HepG2 (cell line): Measurements from ENCODE around the gene PPP1R9B. TPM values are rescaled to one million over a fixed set of nuclear protein-coding genes. Genes with fewer than 3 reads are reported as not detected.

ENCODE experiments used
- ATAC-seq: fragments of 200-7000 bp; cut with Tn5 transposase; 3 replicates; pipeline ENCODE4 v1.9.1; 2020; ENCODE audit warnings: mild to moderate bottlenecking, moderate library complexity
- BruUV-seq: library from RNA; stranded (reverse); fragments of 400-500 nt; replicated peaks from 2 replicates; lab custom pipeline; 2021; lab: Mats Ljungman, UMichigan
- CTCF ChIA-PET: fragments of 300-600 bp; formaldehyde crosslinking; extraction: SDS; loops from one replicate; lab custom pipeline; 2021; ENCODE audit warnings: low total read pairs, inconsistent platforms, low intra/inter-chr PET ratio; lab: Yijun Ruan, JAX
- POLR2A ChIA-PET: fragments of 350-600 bp; sonication (Branson Sonifier 250); formaldehyde crosslinking; loops from one replicate; lab custom pipeline; 2020; ENCODE audit warnings: antibody characterized with exemption, inconsistent platforms; lab: Yijun Ruan, JAX
- DNase-seq: peaks from one replicate; pipeline ENCODE4 v3.0.0-alpha.2; 2015; ENCODE audit warnings: low spot score
- FAIRE-seq: peaks from 3 replicates; lab custom pipeline; 2011; peaks lifted over from hg19 to GRCh38; lab: Jason Lieb, UNC
- H2AFZ ChIP-seq: one replicate; pipeline ENCODE4 v1.6.1; 2011; ENCODE audit warnings: low read length, inconsistent platforms
- H3K27ac ChIP-seq: fragments of 300-600 bp; 3 replicates; pipeline ENCODE4 v1.8.0; 2011; ENCODE audit warnings: mixed run types, mild to moderate bottlenecking, mixed read lengths, low read length, inconsistent platforms; ENCODE audit not compliant: insufficient read depth; ENCODE audit errors: extremely low read length
- H3K27me3 ChIP-seq, 2 experiments: fragments of 200-600 bp in 1 of 2; 2 replicates in 1 of 2; 3 replicates in 1 of 2; pipeline versions ENCODE4 v1.6.0 to v1.8.0; 2011; ENCODE audit warnings: low read length in 2 of 2, mild to moderate bottlenecking in 2 of 2, moderate library complexity in 2 of 2, inconsistent platforms in 1 of 2; ENCODE audit not compliant: insufficient read depth in 2 of 2, control insufficient read depth in 1 of 2
- H3K36me3 ChIP-seq, 2 experiments: fragments of 200-600 bp in 1 of 2; replicated peaks in 1 of 2; 2 replicates in 1 of 2; 3 replicates in 1 of 2; pipeline versions ENCODE4 v1.5.1 to v1.8.0; 2011; ENCODE audit warnings: low read length in 2 of 2, inconsistent platforms in 1 of 2; ENCODE audit not compliant: insufficient read depth in 2 of 2, control insufficient read depth in 1 of 2
- H3K4me1 ChIP-seq: 2 replicates; pipeline ENCODE4 v1.5.1; 2012; ENCODE audit warnings: low read length, inconsistent platforms; ENCODE audit not compliant: insufficient read depth
- H3K4me2 ChIP-seq: 2 replicates; pipeline ENCODE4 v1.6.0; 2011; ENCODE audit warnings: low read depth, low read length, inconsistent platforms
- H3K4me3 ChIP-seq, 3 experiments: fragments of 200-600 bp in 1 of 3; sonication (generic), shearing (Covaris generic) in 1 of 3; replicated peaks in 1 of 3; 2 replicates each; pipeline ENCODE4 v1.5.1; 2011 to 2016; ENCODE audit warnings: low read length in 3 of 3, inconsistent platforms in 2 of 3, low read depth in 2 of 3, mild to moderate bottlenecking in 2 of 3, control low read depth in 1 of 3, mixed read lengths in 1 of 3; ENCODE audit not compliant: insufficient read depth in 1 of 3
- H3K79me2 ChIP-seq: one replicate; pipeline ENCODE4 v1.6.1; 2011; ENCODE audit warnings: low read length, inconsistent platforms; ENCODE audit not compliant: insufficient read depth
- H3K9ac ChIP-seq: 2 replicates; pipeline ENCODE4 v1.6.0; 2011; ENCODE audit warnings: mild to moderate bottlenecking, low read depth, low read length, inconsistent platforms; ENCODE audit not compliant: insufficient read depth
- H3K9me3 ChIP-seq: 2 replicates; pipeline ENCODE4 v1.5.1; 2012; ENCODE audit warnings: mild to moderate bottlenecking, low read length
- H4K20me1 ChIP-seq: 2 replicates; pipeline ENCODE4 v1.6.0; 2011; ENCODE audit warnings: inconsistent platforms, mild to moderate bottlenecking, low read length, moderate library complexity; ENCODE audit not compliant: insufficient read depth
- IRF9 ChIP-seq: sonication (generic); formaldehyde crosslinking; IDR thresholded peaks from 2 replicates; pipeline ENCODE4 v1.8.0; 2022; ENCODE audit warnings: missing genetic modification reagents, mild to moderate bottlenecking, borderline replicate concordance
- MYC ChIP-seq: sonication (generic); formaldehyde crosslinking; IDR thresholded peaks from 2 replicates; pipeline ENCODE4 v1.9.0; 2021; ENCODE audit warnings: missing genetic modification reagents, borderline replicate concordance
- RELA ChIP-seq: sonication (generic); formaldehyde crosslinking; IDR thresholded peaks from 2 replicates; pipeline ENCODE4 v1.4.0; 2020; ENCODE audit warnings: missing genetic modification reagents
- SIN3B ChIP-seq: fragments of 150-350 bp; IDR thresholded peaks from 2 replicates; pipeline ENCODE4 v1.6.1; 2014; ENCODE audit warnings: low read length
- TBL1XR1 ChIP-seq: fragments of 150-350 bp; IDR thresholded peaks from 2 replicates; pipeline ENCODE4 v1.6.1; 2014; ENCODE audit warnings: borderline replicate concordance, low read length; ENCODE audit not compliant: partially characterized antibody
- TOE1 ChIP-seq: sonication (generic); formaldehyde crosslinking; IDR thresholded peaks from 2 replicates; pipeline ENCODE4 v1.4.0; 2020; ENCODE audit warnings: mild to moderate bottlenecking, missing genetic modification reagents
- TRAFD1 ChIP-seq: sonication (generic); formaldehyde crosslinking; IDR thresholded peaks from 2 replicates; pipeline ENCODE4 v1.5.1; 2020; ENCODE audit warnings: missing genetic modification reagents, mild to moderate bottlenecking, borderline replicate concordance
- ZHX1 ChIP-seq: sonication (generic); formaldehyde crosslinking; IDR thresholded peaks from 2 replicates; pipeline ENCODE4 v1.8.1; 2022; ENCODE audit warnings: low read depth, mild to moderate bottlenecking, missing genetic modification reagents
- ZNF235 ChIP-seq: sonication (generic); formaldehyde crosslinking; IDR thresholded peaks from 2 replicates; pipeline ENCODE4 v1.8.1; 2023; ENCODE audit warnings: mild to moderate bottlenecking, missing genetic modification reagents, borderline replicate concordance
- ZNF253 ChIP-seq: sonication (generic); formaldehyde crosslinking; IDR thresholded peaks from 2 replicates; pipeline ENCODE4 v1.8.0; 2022; ENCODE audit warnings: mild to moderate bottlenecking, missing genetic modification reagents, borderline replicate concordance
- ZNF263 ChIP-seq: sonication (generic); formaldehyde crosslinking; IDR thresholded peaks from 2 replicates; pipeline ENCODE4 v1.4.0; 2020; ENCODE audit warnings: missing genetic modification reagents
- ZNF329 ChIP-seq: sonication (generic); formaldehyde crosslinking; IDR thresholded peaks from 2 replicates; pipeline ENCODE4 v1.9.0; 2021; ENCODE audit warnings: low read depth, mild to moderate bottlenecking, missing genetic modification reagents
- ZNF451 ChIP-seq: sonication (generic); formaldehyde crosslinking; IDR thresholded peaks from 2 replicates; pipeline ENCODE4 v1.5.0; 2020; ENCODE audit warnings: mild to moderate bottlenecking, missing genetic modification reagents
- ZNF549 ChIP-seq: sonication (generic); formaldehyde crosslinking; IDR thresholded peaks from 2 replicates; pipeline ENCODE4 v1.5.0; 2020; ENCODE audit warnings: missing genetic modification reagents
- ZNF644 ChIP-seq: IDR thresholded peaks from 2 replicates; pipeline ENCODE4 v1.6.1; 2016; ENCODE audit warnings: low read depth
- ZNF7 ChIP-seq: IDR thresholded peaks from 2 replicates; pipeline ENCODE4 v1.6.1; 2016; ENCODE audit warnings: missing biosample characterization, missing genetic modification reagents
- ZNF720 ChIP-seq: sonication (generic); formaldehyde crosslinking; IDR thresholded peaks from 2 replicates; pipeline ENCODE4 v1.4.0; 2020; ENCODE audit warnings: missing genetic modification reagents
- ZNF780A ChIP-seq: sonication (generic); formaldehyde crosslinking; IDR thresholded peaks from 2 replicates; pipeline ENCODE4 v1.8.0; 2022; ENCODE audit warnings: mild to moderate bottlenecking, missing genetic modification reagents, moderate library complexity
- WGBS: methylation state at CpG from one replicate; pipeline ENCODE4 v1.1.6; 2017; ENCODE audit warnings: low lambda C conversion rate; 5-methylcytosine and 5-hydroxymethylcytosine counted together
- in situ Hi-C: cut with HindIII; loops from 2 replicates; pipeline ENCODE4 v1.10.0; 2017; ENCODE audit warnings: low pct_unique_long_range_greater_than_20kb; ENCODE audit not compliant: extremely low pct_ligation_motif_present
- intact Hi-C: fragments of 100-400 bp; cut with micrococcal nuclease; formaldehyde crosslinking; loops from one replicate; pipeline ENCODE4 v1.10.0; 2022; ENCODE audit not compliant: unreplicated experiment
- polyA plus RNA-seq, 8 experiments: library from polyadenylated mRNA; depleted of rRNA in 3 of 8; stranded (reverse) in 7 of 8; unstranded in 1 of 8; fragments of >200 nt; fragmentation: Illumina TruSeq in 4 of 8; extraction: Trizol in 4 of 8; gene quantifications; 2 replicates each; pipeline versions ENCODE4 v1.2.1 to v1.2.3, GENCODE V29; 2011 to 2016; ENCODE audit warnings: low read depth in 4 of 8, missing spikeins in 1 of 8, mixed read lengths in 1 of 8; ENCODE audit not compliant: insufficient read depth in 1 of 8
- total RNA-seq, 5 experiments: library from RNA; depleted of rRNA; stranded (reverse); fragments of >200 nt; fragmentation: Illumina TruSeq; extraction: Trizol; gene quantifications; 2 replicates each; pipeline ENCODE4 v1.2.3, GENCODE V29; 2016; ENCODE audit warnings: low read depth in 1 of 5
- TF ChIP-seq, protein P1 (sequence below): sonication (generic); formaldehyde crosslinking; IDR thresholded peaks from 2 replicates; pipeline ENCODE4 v1.4.0; 2020; ENCODE audit warnings: missing genetic modification reagents

Gene PPP1R9B
- total and polyA plus RNA-seq, 2 of the 13 experiments (the other 11 are each of a cell fraction or from before 2014, with no cell fraction given): 9.4 to 15.8 TPM

GRCh38 chr17:50180620-50181019 lies 30.1 kb upstream of the PPP1R9B start (continued):
- TF ChIP-seq ZNF720 (CRISPR knock-in tag) (no peak), ZNF263 (CRISPR knock-in tag) (no peak)

GRCh38 chr17:50180111-50180510 lies 29.6 kb upstream of the PPP1R9B start:
- CTCF ChIA-PET: interaction anchor here (3.4 kb wide), 1 partner anchor 20 kb away, joined by 8 read pairs; no protein-coding TSS in a partner anchor
- FAIRE-seq: no peak

More at GRCh38 chr17:50180111-50180510, 29.6 kb upstream of the PPP1R9B start:
- intact Hi-C loops (no loop called here), in situ Hi-C loops (no loop called here)
- TF ChIP-seq ZNF7 (CRISPR knock-in tag): no peak
- no peak for TF ChIP-seq ZNF549
- no peak for TF ChIP-seq ZNF644 (CRISPR knock-in tag)
- no peak for TF ChIP-seq IRF9 (CRISPR knock-in tag)
- TF ChIP-seq TBL1XR1: no peak
- TF ChIP-seq TRAFD1 (CRISPR knock-in tag): no peak
- TF ChIP-seq ZNF329: no peak
- TF ChIP-seq MYC: no peak
- TF ChIP-seq ZNF451 (CRISPR knock-in tag): no peak
- TF ChIP-seq ZNF253 (CRISPR knock-in tag): no peak
- TF ChIP-seq, protein P1, sequence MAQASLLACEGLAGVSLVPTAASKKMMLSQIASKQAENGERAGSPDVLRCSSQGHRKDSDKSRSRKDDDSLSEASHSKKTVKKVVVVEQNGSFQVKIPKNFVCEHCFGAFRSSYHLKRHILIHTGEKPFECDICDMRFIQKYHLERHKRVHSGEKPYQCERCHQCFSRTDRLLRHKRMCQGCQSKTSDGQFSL (CRISPR knock-in tag): no peak
- no peak for TF ChIP-seq TOE1 (CRISPR knock-in tag)
- no peak for TF ChIP-seq RELA (CRISPR knock-in tag)
- no peak for TF ChIP-seq ZNF235 (CRISPR knock-in tag)
- TF ChIP-seq ZNF780A (CRISPR knock-in tag): no peak
- no peak for TF ChIP-seq ZHX1
- TF ChIP-seq SIN3B: no peak
- Histone ChIP-seq H3K9ac (no peak overlapping the region), H3K36me3 (no peaks in the 10 kb centered on the region), H3K4me2 (no peak overlapping the region), H3K27ac (no peak overlapping the region), H3K4me1 (peaks cover 54% of the 10 kb centered on the region), H4K20me1 (no peaks in the 10 kb centered on the region), H3K4me3 (no peak overlapping the region), H2AFZ (no peak overlapping the region), H3K9me3 (no peaks in the 10 kb centered on the region), H3K79me2 (no peaks in the 10 kb centered on the region), H3K27me3 (peaks cover 3 to 23% of the 10 kb centered on the region in 2 experiments)
- ATAC-seq (no peak), DNase-seq (no peak)
- POLR2A ChIA-PET: no interaction called here
- BruUV-seq: no TSS peak
- WGBS: 49% methylated on average over 4 of the region's 4 CpGs
